Adrenal gland (tissue), 12 donors: ENCODE measurements around the gene GSKIP. TPM values are rescaled to one million over a fixed set of nuclear protein-coding genes. Genes with fewer than 3 reads are reported as not detected.
A peak's percentile ranks its signal among the peaks of the same experiment; 100 is the strongest.

Source experiments
- DNase-seq, 7 donors: peaks; one replicate each; pipeline ENCODE4 v3.0.0-alpha.2; 2019 to 2020
- H3K27ac ChIP-seq, 5 donors: fragments of 200-600 bp; sonication (generic) in 4 of 5; 1 replicate in 3 of 5; 2 replicates in 2 of 5; pipeline versions ENCODE4 v1.5.1 to v1.8.0; 2016 to 2020; ENCODE audit warnings: mild to moderate bottlenecking in 1 of 5
- H3K27me3 ChIP-seq: fragments of 200-600 bp; 2 replicates; pipeline ENCODE4 v1.8.0; 2021
- H3K36me3 ChIP-seq, 2 donors: fragments of 200-600 bp; replicated peaks in 1 of 2; 1 replicate in 1 of 2; 2 replicates in 1 of 2; pipeline versions ENCODE4 v1.5.1 to v1.8.0; 2018 to 2022
- H3K4me1 ChIP-seq, 2 donors: fragments of 200-600 bp; replicated peaks in 1 of 2; 1 replicate in 1 of 2; 2 replicates in 1 of 2; pipeline versions ENCODE4 v1.5.1 to v1.8.0; 2018 to 2021
- H3K4me3 ChIP-seq, 4 donors: fragments of 200-600 bp; sonication (generic) in 3 of 4; one replicate each; pipeline ENCODE4 v1.5.1; 2016 to 2018
- H3K9me3 ChIP-seq, 3 donors: fragments of 200-600 bp; sonication (generic) in 1 of 3; replicated peaks in 1 of 3; 1 replicate in 2 of 3; 2 replicates in 1 of 3; pipeline versions ENCODE4 v1.5.1 to v1.8.0; 2016 to 2021
- POLR2A ChIP-seq, 2 donors: fragments of 450-650 bp; IDR thresholded peaks; one replicate each; pipeline ENCODE4 v1.6.1; 2017; ENCODE audit warnings: antibody characterized with exemption in 2 of 2, mild to moderate bottlenecking in 2 of 2, moderate library complexity in 1 of 2
- WGBS, 4 donors: extraction: QIAGEN DNeasy Blood & Tissue Kit in 2 of 4; methylation state at CpG; one replicate each; pipeline versions ENCODE4 v1.1.5 to v1.1.7; 2013 to 2017; 5-methylcytosine and 5-hydroxymethylcytosine counted together
- intact Hi-C, 2 donors: fragments of 100-400 bp; cut with DNase I; formaldehyde crosslinking; loops; one replicate each; pipeline versions ENCODE4 v1.14.1 to v1.15.0; 2022 to 2023
- polyA plus RNA-seq, 3 donors: library from polyadenylated mRNA; stranded (reverse); fragments of 200-250 nt in 2 of 3; fragments of 350-450 nt in 1 of 3; fragmentation: Illumina TruSeq in 1 of 3; extraction: RNeasy Lipid Tissue Mini Kit (QIAGEN cat#74804) in 1 of 3; gene quantifications; one replicate each; pipeline ENCODE4 v1.2.3, GENCODE V29; 2013 to 2014
- total RNA-seq, 9 donors: library from RNA; depleted of rRNA in 4 of 9; stranded (reverse); fragments of >200 nt in 4 of 9; fragments of 120-200 nt in 1 of 9; fragmentation: NEBNext Ultra II Directional in 1 of 9; extraction: Animal tissue kit (Norgen Biotek cat#: 25700) in 1 of 9; gene quantifications; one replicate each; pipeline versions ENCODE4 v1.1.0 to v1.2.4, GENCODE V29; 2013 to 2023
- TF ChIP-seq, protein P1 (sequence below), 6 experiments: fragments of 450-650 bp in 4 of 6; fragments of 200-600 bp in 2 of 6; sonication (generic) in 1 of 6; IDR thresholded peaks; 1 replicate in 5 of 6; 2 replicates in 1 of 6; pipeline versions ENCODE4 v1.5.1 to v1.8.0; 2016 to 2021; ENCODE audit warnings: antibody characterized with exemption in 6 of 6, mild to moderate bottlenecking in 2 of 6, moderate library complexity in 1 of 6
- donor health status: healthy with polysubstance abuse.
- donor health status: Bipolar disorder and iron deficiency.
- donor health status: DM: yes; HTN: yes; CAD: no.
- donor health status: DM: no; HTN: no; CAD: no.
- donor health status: DM: no; HTN: no; CAD: no.
- donor health status: DM: yes; HTN: yes; CAD: no.

GSKIP gene
- total and polyA plus RNA-seq, 12 donors = 3.7 to 59.1 (median 15.0) TPM

DNA sequence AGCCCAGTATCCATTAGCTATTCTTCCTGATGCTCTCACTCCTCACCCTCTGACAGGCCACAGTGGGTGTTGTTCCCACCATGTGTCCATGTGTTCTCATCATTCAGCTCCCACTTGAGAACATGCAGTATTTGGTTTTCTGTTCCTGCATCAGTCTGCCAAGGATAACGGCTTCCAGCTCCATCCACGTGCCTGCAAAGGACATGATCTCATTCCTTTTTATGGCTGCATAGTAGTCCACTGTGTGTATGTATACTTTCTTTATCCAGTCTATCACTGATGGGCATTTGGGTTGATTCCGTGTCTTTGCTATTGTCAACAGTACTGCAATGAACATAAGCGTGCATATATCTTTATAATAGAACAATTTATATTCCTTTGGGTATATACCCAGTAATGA lies 9.1 kb upstream of the GSKIP start:
- H3K9me3 ChIP-seq = no peaks in the 10 kb centered on the region
- H3K27ac ChIP-seq = no peak overlapping the region
- no peak overlapping the region for H3K4me3 ChIP-seq
- DNase-seq = no peak
- peaks cover 0 to 11% of the 10 kb centered on the region in 2 donors for H3K4me1 ChIP-seq
- intact Hi-C loops = no loop called here
- WGBS, 4 donors = 93 to 95% (median 95%) methylated on average over 4 of the region's 4 CpGs
- no peaks in the 10 kb centered on the region for H3K27me3 ChIP-seq
- H3K36me3 ChIP-seq = no peaks in the 10 kb centered on the region
- TF ChIP-seq POLR2A (IDR thresholded peaks at IDR 0.05) = no peak
- TF ChIP-seq, protein P1, sequence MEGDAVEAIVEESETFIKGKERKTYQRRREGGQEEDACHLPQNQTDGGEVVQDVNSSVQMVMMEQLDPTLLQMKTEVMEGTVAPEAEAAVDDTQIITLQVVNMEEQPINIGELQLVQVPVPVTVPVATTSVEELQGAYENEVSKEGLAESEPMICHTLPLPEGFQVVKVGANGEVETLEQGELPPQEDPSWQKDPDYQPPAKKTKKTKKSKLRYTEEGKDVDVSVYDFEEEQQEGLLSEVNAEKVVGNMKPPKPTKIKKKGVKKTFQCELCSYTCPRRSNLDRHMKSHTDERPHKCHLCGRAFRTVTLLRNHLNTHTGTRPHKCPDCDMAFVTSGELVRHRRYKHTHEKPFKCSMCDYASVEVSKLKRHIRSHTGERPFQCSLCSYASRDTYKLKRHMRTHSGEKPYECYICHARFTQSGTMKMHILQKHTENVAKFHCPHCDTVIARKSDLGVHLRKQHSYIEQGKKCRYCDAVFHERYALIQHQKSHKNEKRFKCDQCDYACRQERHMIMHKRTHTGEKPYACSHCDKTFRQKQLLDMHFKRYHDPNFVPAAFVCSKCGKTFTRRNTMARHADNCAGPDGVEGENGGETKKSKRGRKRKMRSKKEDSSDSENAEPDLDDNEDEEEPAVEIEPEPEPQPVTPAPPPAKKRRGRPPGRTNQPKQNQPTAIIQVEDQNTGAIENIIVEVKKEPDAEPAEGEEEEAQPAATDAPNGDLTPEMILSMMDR (IDR thresholded peaks at IDR 0.05) = no peak

DNA sequence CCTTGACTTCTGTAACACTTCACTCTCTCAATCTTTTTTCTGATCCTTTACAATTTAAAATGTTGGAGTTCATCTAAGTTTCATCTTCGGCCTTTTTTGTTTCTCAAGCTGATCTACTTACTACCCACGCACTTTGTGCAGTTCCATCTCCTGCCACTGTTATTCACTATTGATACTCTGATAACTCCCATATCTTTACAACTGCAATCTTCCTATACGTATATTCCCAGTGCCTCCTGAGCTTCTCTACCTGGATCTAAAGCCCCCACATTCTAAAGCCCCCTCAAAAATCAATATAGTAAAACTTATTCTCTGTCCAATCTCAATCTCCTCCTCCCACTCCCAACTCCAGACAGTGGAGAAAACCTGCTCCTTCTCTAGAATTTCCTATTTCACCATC lies 6.1 kb upstream of the GSKIP start:
- Histone ChIP-seq H3K4me1 (peaks cover 11 to 34% of the 10 kb centered on the region in 2 donors), H3K27ac (no peak overlapping the region), H3K36me3 (no peaks in the 10 kb centered on the region), H3K4me3 (no peak overlapping the region), H3K9me3 (no peaks in the 10 kb centered on the region), H3K27me3 (no peaks in the 10 kb centered on the region)
- TF ChIP-seq POLR2A (IDR thresholded peaks at IDR 0.05) = no peak
- TF ChIP-seq, protein P1 (IDR thresholded peaks at IDR 0.05) = no peak
- no peak for DNase-seq
- 86 to 96% (median 93%) methylated on average over 3 of the region's 3 CpGs for WGBS, 4 donors
- intact Hi-C loops = no loop called here

GRCh38 chr14:96359959-96360358 lies 3.4 kb upstream of the GSKIP start:
- Histone ChIP-seq H3K27ac (no peak overlapping the region), H3K36me3 (no peaks in the 10 kb centered on the region), H3K4me1 (peaks cover 11 to 44% of the 10 kb centered on the region in 2 donors), H3K4me3 (no peak overlapping the region), H3K27me3 (no peaks in the 10 kb centered on the region), H3K9me3 (no peaks in the 10 kb centered on the region)
- DNase-seq = no peak
- intact Hi-C loops = no loop called here
- no peak for TF ChIP-seq POLR2A (IDR thresholded peaks at IDR 0.05)
- TF ChIP-seq, protein P1 (IDR thresholded peaks at IDR 0.05) = no peak

GRCh38 chr14:96362071-96362964 lies 1.0 kb upstream of the GSKIP start:
- WGBS, 4 donors = 1 to 2% (median 1%) methylated on average over 16 to 27 of the region's 27 CpGs
- intact Hi-C loops = no loop called here
- peak; percentile 29 to 65 (median 42) for DNase-seq
- Histone ChIP-seq H3K27me3 (no peaks in the 10 kb centered on the region), H3K27ac (peak overlapping the region; percentile 77 to 97 (median 94)), H3K4me1 (peaks cover 11 to 44% of the 10 kb centered on the region in 2 donors), H3K36me3 (no peaks in the 10 kb centered on the region), H3K9me3 (no peaks in the 10 kb centered on the region), H3K4me3 (peak overlapping the region; percentile 19 to 99 (median 94))
- TF ChIP-seq POLR2A (IDR thresholded peaks at IDR 0.05) = peak in 1 of 2 donors; percentile 3
- TF ChIP-seq, protein P1 (IDR thresholded peaks at IDR 0.05) = no peak
